ENCODE measurements around the gene RANBP1.

DNA sequence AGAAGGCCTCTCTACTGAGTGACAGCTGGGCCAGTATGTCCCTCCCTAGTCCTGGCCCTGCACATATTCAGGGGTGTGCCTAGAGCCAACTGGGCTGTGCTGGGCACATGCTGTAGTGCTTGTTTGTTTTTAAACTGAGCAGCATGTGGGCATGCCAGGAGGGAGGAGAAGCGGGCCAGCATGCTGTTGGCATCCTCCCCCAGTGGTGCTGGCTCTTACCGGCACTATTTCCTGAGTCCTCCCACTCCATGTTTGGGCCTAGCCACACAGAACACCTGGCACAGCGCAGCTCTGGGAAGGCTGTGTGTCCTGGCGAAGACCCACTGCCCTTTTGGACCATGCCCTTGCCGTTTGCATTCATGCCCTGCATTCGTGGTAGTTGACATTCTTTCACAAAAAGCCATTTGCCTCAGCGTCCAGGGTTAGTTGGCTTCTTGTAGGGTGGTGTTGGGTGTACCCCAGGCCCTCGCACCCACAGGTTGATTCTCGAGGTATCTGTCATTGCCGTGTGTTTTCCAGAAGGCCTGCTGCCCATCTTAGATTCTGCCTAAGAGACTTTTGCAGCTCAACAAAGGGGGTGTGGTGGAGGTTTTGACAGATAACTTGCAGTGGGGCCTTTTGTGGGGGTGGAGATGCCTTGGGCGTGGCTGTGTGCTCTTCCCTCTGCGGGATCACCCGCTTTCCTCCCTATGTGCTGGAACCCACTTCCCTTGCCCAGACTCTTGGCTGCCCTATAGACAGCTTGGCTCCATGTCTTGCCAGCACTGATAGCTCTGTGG is 22.3 kb upstream of the RANBP1 start:
- TF ChIP-seq EP300 (IDR thresholded peaks at IDR 0.05; ENCODE audit: borderline replicate concordance) (no peak), EGR1 (IDR thresholded peaks at IDR 0.05) (no peak), YY1 (IDR thresholded peaks at IDR 0.05; ENCODE audit: low read depth) (no peak), TAF1 (IDR thresholded peaks at IDR 0.05; ENCODE audit: low read depth) (no peak), TEAD4 (IDR thresholded peaks at IDR 0.05) (no peak), CEBPB (IDR thresholded peaks at IDR 0.05) (no peak), ZBTB7A (IDR thresholded peaks at IDR 0.05; ENCODE audit: low read depth) (no peak), NFIC (IDR thresholded peaks at IDR 0.05) (no peak)
- TF ChIP-seq, protein P1, sequence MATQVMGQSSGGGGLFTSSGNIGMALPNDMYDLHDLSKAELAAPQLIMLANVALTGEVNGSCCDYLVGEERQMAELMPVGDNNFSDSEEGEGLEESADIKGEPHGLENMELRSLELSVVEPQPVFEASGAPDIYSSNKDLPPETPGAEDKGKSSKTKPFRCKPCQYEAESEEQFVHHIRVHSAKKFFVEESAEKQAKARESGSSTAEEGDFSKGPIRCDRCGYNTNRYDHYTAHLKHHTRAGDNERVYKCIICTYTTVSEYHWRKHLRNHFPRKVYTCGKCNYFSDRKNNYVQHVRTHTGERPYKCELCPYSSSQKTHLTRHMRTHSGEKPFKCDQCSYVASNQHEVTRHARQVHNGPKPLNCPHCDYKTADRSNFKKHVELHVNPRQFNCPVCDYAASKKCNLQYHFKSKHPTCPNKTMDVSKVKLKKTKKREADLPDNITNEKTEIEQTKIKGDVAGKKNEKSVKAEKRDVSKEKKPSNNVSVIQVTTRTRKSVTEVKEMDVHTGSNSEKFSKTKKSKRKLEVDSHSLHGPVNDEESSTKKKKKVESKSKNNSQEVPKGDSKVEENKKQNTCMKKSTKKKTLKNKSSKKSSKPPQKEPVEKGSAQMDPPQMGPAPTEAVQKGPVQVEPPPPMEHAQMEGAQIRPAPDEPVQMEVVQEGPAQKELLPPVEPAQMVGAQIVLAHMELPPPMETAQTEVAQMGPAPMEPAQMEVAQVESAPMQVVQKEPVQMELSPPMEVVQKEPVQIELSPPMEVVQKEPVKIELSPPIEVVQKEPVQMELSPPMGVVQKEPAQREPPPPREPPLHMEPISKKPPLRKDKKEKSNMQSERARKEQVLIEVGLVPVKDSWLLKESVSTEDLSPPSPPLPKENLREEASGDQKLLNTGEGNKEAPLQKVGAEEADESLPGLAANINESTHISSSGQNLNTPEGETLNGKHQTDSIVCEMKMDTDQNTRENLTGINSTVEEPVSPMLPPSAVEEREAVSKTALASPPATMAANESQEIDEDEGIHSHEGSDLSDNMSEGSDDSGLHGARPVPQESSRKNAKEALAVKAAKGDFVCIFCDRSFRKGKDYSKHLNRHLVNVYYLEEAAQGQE (IDR thresholded peaks at IDR 0.05; ENCODE audit: low read depth): no peak
- TF ChIP-seq, protein P2, sequence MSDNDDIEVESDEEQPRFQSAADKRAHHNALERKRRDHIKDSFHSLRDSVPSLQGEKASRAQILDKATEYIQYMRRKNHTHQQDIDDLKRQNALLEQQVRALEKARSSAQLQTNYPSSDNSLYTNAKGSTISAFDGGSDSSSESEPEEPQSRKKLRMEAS (IDR thresholded peaks at IDR 0.05): no peak
